ENCODE measurements around the gene ANKS1B. TPM values are rescaled to one million over a fixed set of nuclear protein-coding genes. Genes with fewer than 3 reads are reported as not detected.
A peak's percentile ranks its signal among the peaks of the same experiment; 100 is the strongest.
"Not testable (repeated sequence)": the region's sequence is repeated elsewhere in the genome, so short reads cannot be mapped to it uniquely, and the experiment has no call there.

The ANKS1B gene
- total RNA-seq, 2 donors from 2014 or later: 32.7 to 37.1 TPM

DNA sequence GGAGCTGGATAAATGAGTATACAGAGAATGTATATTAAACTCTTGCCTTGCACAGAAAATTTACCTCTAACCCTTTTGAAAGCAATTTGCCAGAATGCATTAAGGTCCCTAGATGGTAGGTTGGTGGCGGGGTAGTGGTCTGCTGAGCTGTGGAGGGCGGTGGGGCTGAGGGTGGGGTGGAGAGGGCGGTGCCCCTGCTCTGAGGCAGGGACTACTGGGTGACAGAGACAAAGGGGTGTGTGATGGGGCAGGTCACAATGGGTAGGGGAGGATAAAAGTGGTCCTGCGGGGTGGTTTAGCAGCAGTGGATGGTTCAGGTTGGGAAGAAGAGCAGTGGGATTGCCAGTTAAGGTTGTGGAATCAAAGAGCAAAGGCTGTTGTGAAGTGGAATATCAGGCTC lies 337.3 kb downstream of the ANKS1B start, which contains the start of gene GARIN6:
GARIN6 (plus strand) TSS at position 301 of the 400 bp plus-strand sequence. CDS start 422 bp downstream, outside the sequence.
- DNase-seq (ENCODE audit: low spot score): no peak
- intact Hi-C loops (cut with DNase I): no loop called here

- intact Hi-C loops (cut with DNase I): no loop called here
- DNase-seq (ENCODE audit: low spot score): no peak
Measured at GRCh38 chr12:99644629-99645028, 340.1 kb downstream of the ANKS1B start.

DNA sequence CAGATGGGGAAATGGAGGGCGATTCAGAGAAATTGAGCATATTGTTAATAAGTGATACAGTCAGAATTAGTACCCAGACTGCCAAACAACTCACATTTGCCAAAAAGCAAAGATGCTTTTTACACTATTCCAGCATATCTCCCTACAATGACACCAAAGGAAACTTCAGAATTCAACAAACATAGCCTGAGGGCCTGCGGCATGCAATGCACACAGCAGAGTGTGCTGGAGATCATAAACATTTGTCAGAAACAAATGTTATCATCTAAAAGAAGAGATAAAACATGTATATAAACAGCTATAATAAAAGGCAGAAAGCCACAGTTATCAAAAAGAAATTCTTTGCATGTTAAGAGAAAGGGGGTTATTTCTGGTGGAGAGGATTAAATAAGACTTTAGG lies 357.3 kb downstream of the ANKS1B start:
- DNase-seq (ENCODE audit: low spot score): no peak
- intact Hi-C loops (cut with DNase I): no loop called here

- DNase-seq (ENCODE audit: low spot score); intact Hi-C loops (cut with DNase I): not testable (repeated sequence)
Measured at GRCh38 chr12:99624591-99624990, 360.1 kb downstream of the ANKS1B start.

DNA sequence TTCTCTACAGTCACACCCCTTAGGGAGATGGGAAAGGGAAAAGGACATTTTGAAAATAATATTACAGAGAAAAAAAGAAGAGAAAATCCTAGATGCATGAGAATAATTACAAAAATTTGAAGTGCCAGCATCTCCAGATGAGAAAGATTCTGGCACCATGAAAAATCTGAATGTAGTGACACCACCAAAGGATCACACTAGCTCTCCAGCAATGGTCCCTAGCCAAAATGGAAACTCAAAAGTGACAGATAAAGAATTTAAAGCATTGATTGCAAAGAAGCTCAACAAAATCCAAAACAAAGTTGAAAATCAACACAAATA lies 364.6 kb downstream of the ANKS1B start:
- intact Hi-C loops (cut with DNase I): no loop called here
- DNase-seq (ENCODE audit: low spot score): no peak

- DNase-seq (ENCODE audit: low spot score): no peak
- intact Hi-C loops (cut with DNase I): no loop called here
Measured at GRCh38 chr12:99619389-99620158, 365.2 kb downstream of the ANKS1B start.

DNA sequence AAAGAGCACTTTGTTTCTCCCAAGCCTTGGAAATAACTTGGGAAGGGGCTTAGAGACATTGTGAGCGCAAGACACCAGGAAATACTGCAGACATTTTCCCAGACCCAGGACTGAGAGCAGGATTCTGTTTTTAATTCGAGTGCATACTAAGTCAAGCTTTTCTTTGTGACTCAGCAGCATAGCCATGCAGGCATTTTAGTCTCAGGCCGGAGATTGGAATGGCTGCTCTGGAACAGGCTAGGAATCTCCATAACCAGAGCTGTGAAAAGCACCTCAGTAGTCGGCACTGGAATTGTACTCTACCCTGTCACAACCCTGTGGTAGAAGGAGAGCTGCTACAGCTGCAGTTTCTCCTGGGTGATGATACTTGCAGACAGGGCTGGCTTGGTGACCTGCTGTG lies 366.1 kb downstream of the ANKS1B start:
- intact Hi-C loops (cut with DNase I): no loop called here
- DNase-seq (ENCODE audit: low spot score): no peak

DNA sequence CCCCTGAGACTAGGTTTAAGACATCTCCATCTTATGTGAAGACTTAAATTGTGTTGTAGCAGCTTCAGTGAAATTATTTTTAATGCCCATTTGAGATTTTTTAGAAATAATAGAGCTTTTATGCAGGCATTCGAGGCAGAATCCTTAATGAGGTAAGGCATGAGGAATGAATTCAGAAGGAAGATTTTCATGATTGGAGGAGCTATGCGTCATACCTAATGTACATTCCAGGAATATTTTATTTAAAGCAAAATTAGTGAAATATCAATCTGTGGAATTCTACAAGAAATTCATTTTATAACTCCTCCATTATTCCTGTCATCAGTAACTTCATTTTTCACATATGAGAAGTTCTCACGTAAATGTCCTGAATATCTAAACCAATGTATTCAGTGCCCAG lies 373.1 kb downstream of the ANKS1B start:
- intact Hi-C loops (cut with DNase I): no loop called here
- no peak for DNase-seq (ENCODE audit: low spot score)

- DNase-seq (ENCODE audit: low spot score): no peak
- intact Hi-C loops (cut with DNase I): no loop called here
Measured at GRCh38 chr12:99611117-99611516, 373.6 kb downstream of the ANKS1B start.

- intact Hi-C loops (cut with DNase I): no loop called here
Measured at GRCh38 chr12:99609455-99610181, 375.1 kb downstream of the ANKS1B start.

DNA sequence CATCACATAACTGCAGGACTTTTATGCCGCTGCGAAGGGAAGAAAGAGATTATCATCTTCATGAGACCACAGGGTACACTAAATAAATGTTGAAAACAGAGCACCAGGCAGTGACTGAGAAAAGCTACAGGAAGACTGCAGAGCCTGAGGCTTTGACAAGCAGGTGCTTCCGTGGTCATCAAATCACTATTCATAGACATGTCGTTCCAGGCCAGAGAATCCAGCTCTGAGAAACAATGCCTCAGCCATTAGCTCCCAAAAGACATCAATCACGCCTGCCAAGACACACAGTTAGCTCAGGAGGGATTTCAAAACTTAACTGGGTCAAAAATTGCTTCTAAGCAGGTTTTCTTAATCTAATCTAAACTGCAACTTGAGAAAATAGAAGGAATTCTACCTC lies 384.3 kb downstream of the ANKS1B start:
- intact Hi-C loops (cut with DNase I): no loop called here
- no peak for DNase-seq (ENCODE audit: low spot score)

More at GRCh38 chr12:99609455-99610181, 375.1 kb downstream of the ANKS1B start:
- DNase-seq (ENCODE audit: low spot score): no peak

DNA sequence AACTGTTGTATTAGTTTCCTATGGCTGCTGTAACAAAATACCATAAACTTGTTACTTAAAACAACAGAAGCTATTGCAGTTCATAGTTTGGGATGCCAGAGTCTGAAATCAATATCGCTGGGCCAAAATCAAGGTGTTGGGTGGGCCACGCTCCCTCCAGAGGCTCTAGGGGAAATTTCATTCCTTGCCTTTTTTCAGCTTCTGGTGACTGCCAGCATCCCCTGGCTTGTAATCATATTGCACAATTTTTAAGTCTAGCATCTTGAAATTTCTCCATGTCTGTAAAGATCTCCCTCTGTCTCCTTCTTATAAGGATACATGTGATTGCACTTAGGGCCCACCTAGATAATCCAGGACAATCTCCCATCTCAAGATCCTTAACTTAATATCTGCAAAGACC lies 386.0 kb downstream of the ANKS1B start:
- intact Hi-C loops (cut with DNase I): no loop called here
- DNase-seq (ENCODE audit: low spot score): no peak

- intact Hi-C loops (cut with DNase I): no loop called here
- no peak for DNase-seq (ENCODE audit: low spot score)
Measured at GRCh38 chr12:99596762-99597161, 388.0 kb downstream of the ANKS1B start.

DNA sequence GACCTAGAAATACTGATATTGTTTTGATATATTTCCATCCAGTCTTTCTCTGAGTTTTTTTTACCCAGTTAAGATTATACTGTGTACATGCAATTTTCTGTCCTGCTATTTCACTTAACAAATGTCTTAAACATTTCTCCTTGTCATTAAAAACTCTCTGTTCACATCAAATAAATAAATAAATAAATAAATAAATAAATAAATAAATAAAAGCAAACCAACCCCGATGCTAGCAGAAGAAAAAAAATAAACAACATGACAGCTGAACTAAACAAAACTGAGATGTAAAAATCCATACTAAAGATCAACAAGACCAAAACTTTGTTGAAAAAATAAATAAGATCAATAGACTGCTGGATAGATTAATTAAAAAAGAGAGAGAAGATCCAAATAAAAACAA lies 407.6 kb downstream of the ANKS1B start:
- DNase-seq (ENCODE audit: low spot score); intact Hi-C loops (cut with DNase I): not testable (repeated sequence)

DNA sequence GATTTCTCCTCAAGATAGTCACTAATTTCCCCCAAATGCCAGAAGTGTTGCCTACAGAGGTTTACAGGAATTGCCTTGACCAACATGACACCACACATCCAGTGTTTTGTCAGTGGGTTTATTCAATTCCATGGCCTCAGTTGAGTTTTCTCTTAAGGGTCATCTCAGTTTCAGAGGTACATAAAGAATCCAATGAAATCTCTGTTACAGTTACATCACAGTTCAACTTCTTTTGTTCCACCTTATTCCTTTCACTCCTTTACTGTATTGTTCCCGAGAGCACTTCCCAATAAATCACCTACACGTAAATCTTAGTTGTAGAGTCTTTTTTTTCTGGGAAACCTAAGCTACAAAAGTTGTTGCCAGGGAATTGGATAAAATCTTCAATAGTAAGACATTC lies 410.8 kb downstream of the ANKS1B start:
- no peak for DNase-seq (ENCODE audit: low spot score)
- intact Hi-C loops (cut with DNase I): no loop called here

- intact Hi-C loops (cut with DNase I): no loop called here
Measured at GRCh38 chr12:99567072-99567471, 417.7 kb downstream of the ANKS1B start.

DNA sequence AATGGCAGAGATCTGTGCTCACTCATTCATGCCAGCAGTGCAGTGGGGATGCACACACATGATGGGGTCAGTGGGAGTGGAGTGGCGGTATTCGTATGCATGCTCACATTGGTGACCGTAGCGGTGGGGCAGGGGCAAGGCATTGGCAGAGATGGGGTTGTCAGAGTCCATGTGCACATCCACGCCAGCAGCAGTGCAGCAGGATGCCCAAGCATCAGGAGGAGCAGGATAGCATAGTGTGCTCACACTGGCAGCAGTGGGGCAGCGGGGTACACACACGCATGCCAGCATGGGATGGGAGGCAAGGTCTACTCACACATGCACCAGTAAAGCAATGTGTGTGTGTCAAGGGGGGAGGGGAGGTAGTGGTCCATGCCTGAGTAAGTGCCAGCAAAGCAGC lies 426.6 kb downstream of the ANKS1B start:
- peak; percentile 62 for DNase-seq (ENCODE audit: low spot score)
- intact Hi-C loops (cut with DNase I): no loop called here

More at GRCh38 chr12:99567072-99567471, 417.7 kb downstream of the ANKS1B start:
- DNase-seq (ENCODE audit: low spot score): no peak

DNA sequence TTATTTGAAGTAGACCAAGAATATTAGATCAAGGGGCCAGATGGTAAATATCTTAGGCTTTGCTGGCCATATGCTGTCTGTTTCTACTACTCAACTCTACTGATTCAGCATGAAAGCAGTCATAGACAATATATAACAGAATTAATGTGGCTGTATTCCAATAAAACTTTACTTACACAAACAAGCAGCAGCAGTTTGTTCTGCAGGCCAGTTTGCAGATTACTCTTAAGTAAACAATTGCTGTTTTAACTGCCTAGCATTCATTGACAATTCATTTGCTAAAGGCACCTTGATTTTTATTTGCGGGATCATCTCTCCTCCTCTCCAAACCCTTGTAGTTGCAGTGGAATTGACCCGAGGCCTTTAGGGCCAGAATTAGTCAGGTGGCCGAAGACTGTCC lies 431.3 kb downstream of the ANKS1B start:
- no peak for DNase-seq (ENCODE audit: low spot score)
- intact Hi-C loops (cut with DNase I): loop anchor here in 1 of 2 donors (5.0 kb wide), 1 partner anchor 689 kb away; no protein-coding TSS in a partner anchor

DNA sequence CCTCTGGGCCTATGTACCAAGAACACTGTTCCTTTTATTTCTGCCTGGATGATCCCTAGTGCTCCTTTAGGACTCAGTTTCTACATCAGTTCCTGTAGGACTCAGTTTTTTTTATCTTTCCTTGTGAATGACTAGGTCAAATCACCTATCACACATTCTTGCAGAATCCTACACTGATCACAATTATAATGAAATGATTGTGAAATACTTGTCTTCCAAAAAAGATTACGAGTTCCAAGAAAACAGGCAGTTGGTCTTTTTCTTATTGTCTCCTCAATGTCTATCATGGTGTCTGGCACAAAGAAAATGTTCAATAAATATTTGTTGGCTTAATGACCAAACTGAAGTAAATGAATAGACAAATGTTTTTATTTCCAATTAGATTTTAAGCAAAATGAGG lies 432.7 kb downstream of the ANKS1B start:
- no peak for DNase-seq (ENCODE audit: low spot score)
- intact Hi-C loops (cut with DNase I): loop anchor here in 1 of 2 donors (5.0 kb wide), 1 partner anchor 690 kb away; no protein-coding TSS in a partner anchor

- intact Hi-C loops (cut with DNase I): loop anchor here in 1 of 2 donors (5.0 kb wide), 1 partner anchor 693 kb away; no protein-coding TSS in a partner anchor
- DNase-seq (ENCODE audit: low spot score): no peak
Measured at GRCh38 chr12:99549651-99550050, 435.1 kb downstream of the ANKS1B start.

GRCh38 chr12:99549196-99549595 lies 435.5 kb downstream of the ANKS1B start:
- no peak for DNase-seq (ENCODE audit: low spot score)
- intact Hi-C loops (cut with DNase I): no loop called here

All from posterior vena cava (tissue), 2 donors.